B cell (primary cell): ENCODE measurements around the gene BNIP2. TPM values are rescaled to one million over a fixed set of nuclear protein-coding genes. Genes with fewer than 3 reads are reported as not detected.

Experiments used
- ATAC-seq: fragments of 200-7000 bp; cut with Tn5 transposase; one replicate; pipeline ENCODE4 v1.10.0; 2021; ENCODE audit warnings: low read depth, mild to moderate bottlenecking, moderate number of reproducible peaks, moderate library complexity
- CTCF ChIA-PET: fragments of 350-600 bp; sonication (Branson Sonifier 250); formaldehyde crosslinking; loops from one replicate; lab custom pipeline; 2021; ENCODE audit warnings: antibody characterized with exemption, inconsistent platforms; lab: Charles Lee
- POLR2A ChIA-PET: fragments of 350-600 bp; sonication (Branson Sonifier 250); formaldehyde crosslinking; loops from one replicate; lab custom pipeline; 2021; ENCODE audit warnings: antibody characterized with exemption; lab: Charles Lee
- DNase-seq: peaks from one replicate; pipeline ENCODE4 v3.0.0; 2013
- H2AFZ ChIP-seq: 2 replicates; pipeline ENCODE4 v1.6.1; 2012; ENCODE audit warnings: mild to moderate bottlenecking, low read depth, low read length; ENCODE audit not compliant: insufficient read depth, poor library complexity, severe bottlenecking
- H3K27ac ChIP-seq, 2 donors: 1 replicate in 1 of 2; 2 replicates in 1 of 2; pipeline ENCODE4 v1.5.1; 2012 to 2013; ENCODE audit warnings: low read length in 2 of 2, mild to moderate bottlenecking in 2 of 2, moderate library complexity in 1 of 2
- H3K27me3 ChIP-seq, 4 experiments: fragments of 200-600 bp in 1 of 4; sonication (generic) in 1 of 4; replicated peaks in 1 of 4; 1 replicate in 2 of 4; 2 replicates in 2 of 4; pipeline versions ENCODE4 v1.6.1 to v1.7.0; 2013 to 2016; ENCODE audit warnings: low read length in 3 of 4, mild to moderate bottlenecking in 2 of 4, mixed read lengths in 1 of 4, moderate library complexity in 1 of 4; ENCODE audit not compliant: insufficient read depth in 4 of 4, control insufficient read depth in 3 of 4; ENCODE audit errors: control extremely low read depth in 1 of 4
- H3K36me3 ChIP-seq, 2 experiments: replicated peaks in 1 of 2; 1 replicate in 1 of 2; 2 replicates in 1 of 2; pipeline versions ENCODE4 v1.6.1 to v1.7.1; 2013; ENCODE audit warnings: low read length in 1 of 2; ENCODE audit not compliant: insufficient read depth in 2 of 2, control insufficient read depth in 1 of 2; ENCODE audit errors: control extremely low read depth in 1 of 2, extremely low read depth in 1 of 2
- H3K4me1 ChIP-seq, 2 donors: fragments of 200-600 bp in 1 of 2; sonication (generic) in 1 of 2; 1 replicate in 1 of 2; 2 replicates in 1 of 2; pipeline versions ENCODE4 v1.5.1 to v1.6.1; 2013 to 2017; ENCODE audit warnings: low read length in 2 of 2; ENCODE audit not compliant: control insufficient read depth in 2 of 2, insufficient read depth in 2 of 2
- H3K4me2 ChIP-seq: replicated peaks from 2 replicates; pipeline ENCODE3; 2012; ENCODE audit warnings: mild to moderate bottlenecking, low read depth, low read length; ENCODE audit not compliant: poor library complexity, severe bottlenecking
- H3K4me3 ChIP-seq, 5 experiments: fragments of 200-600 bp in 1 of 5; sonication (generic) in 1 of 5; 1 replicate in 3 of 5; 2 replicates in 2 of 5; pipeline versions ENCODE4 v1.5.1 to v1.7.0; 2011 to 2016; ENCODE audit warnings: low read length in 4 of 5, mild to moderate bottlenecking in 4 of 5, low read depth in 2 of 5, control low read depth in 1 of 5, moderate library complexity in 1 of 5; ENCODE audit not compliant: insufficient read depth in 1 of 5; ENCODE audit errors: control extremely low read depth in 1 of 5, extremely low read depth in 1 of 5
- H3K79me2 ChIP-seq: fragments of 200-600 bp; sonication (generic); one replicate; pipeline ENCODE4 v1.6.0; 2016; ENCODE audit warnings: low read length; ENCODE audit not compliant: control insufficient read depth, insufficient read depth
- H3K9ac ChIP-seq: fragments of 200-600 bp; sonication (generic); 2 replicates; pipeline ENCODE4 v1.6.1; 2017; ENCODE audit warnings: mild to moderate bottlenecking, low read length, moderate library complexity
- H3K9me3 ChIP-seq, 3 donors: one replicate each; pipeline versions ENCODE4 v1.6.1 to v1.7.1; 2013; ENCODE audit warnings: low read length in 2 of 3; ENCODE audit not compliant: control insufficient read depth in 2 of 3, insufficient read depth in 1 of 3; ENCODE audit errors: control extremely low read depth in 1 of 3
- H4K20me1 ChIP-seq: 2 replicates; pipeline ENCODE4 v1.6.0; 2012; ENCODE audit warnings: mild to moderate bottlenecking, low read length; ENCODE audit not compliant: insufficient read depth, control insufficient read depth, poor library complexity, severe bottlenecking
- H3K27ac Mint-ChIP-seq: one replicate; pipeline ENCODE4 v1.8.0; 2021; ENCODE audit warnings: mixed read lengths
- H3K27me3 Mint-ChIP-seq: one replicate; pipeline ENCODE4 v1.8.0; 2021; ENCODE audit warnings: mixed read lengths
- H3K4me1 Mint-ChIP-seq: one replicate; pipeline ENCODE4 v1.8.0; 2021; ENCODE audit warnings: mixed read lengths
- H3K4me3 Mint-ChIP-seq: one replicate; pipeline ENCODE4 v1.8.0; 2021; ENCODE audit warnings: mixed read lengths
- H3K9me3 Mint-ChIP-seq: one replicate; pipeline ENCODE4 v1.8.0; 2022; ENCODE audit warnings: mixed read lengths; ENCODE audit not compliant: insufficient read depth
- CTCF ChIP-seq: fragments of 200-600 bp; IDR thresholded peaks from one replicate; pipeline ENCODE4 v1.8.0; 2022; ENCODE audit warnings: antibody characterized with exemption, mild to moderate bottlenecking
- EZH2 ChIP-seq: IDR thresholded peaks from 2 replicates; pipeline ENCODE4 v1.6.1; 2012; ENCODE audit warnings: borderline replicate concordance, low read depth, mild to moderate bottlenecking, moderate library complexity, low read length; ENCODE audit not compliant: insufficient read depth, poor library complexity, severe bottlenecking
- WGBS: methylation state at CpG from one replicate; pipeline ENCODE4 v1.1.5; 2013; ENCODE audit warnings: missing lambda C conversion rate; ENCODE audit not compliant: insufficient coverage; 5-methylcytosine and 5-hydroxymethylcytosine counted together
- intact Hi-C: fragments of 100-400 bp; cut with micrococcal nuclease; formaldehyde crosslinking; loops from one replicate; pipeline ENCODE4 v1.10.0; 2022
- polyA plus RNA-seq: library from polyadenylated mRNA; depleted of rRNA; stranded (reverse); fragments of >200 nt; gene quantifications from 2 replicates; pipeline ENCODE4 v1.2.3, GENCODE V29; 2012
- total RNA-seq, 2 donors: library from RNA; stranded (reverse); fragments of 120-200 nt in 1 of 2; gene quantifications; 1 replicate in 1 of 2; 2 replicates in 1 of 2; pipeline versions ENCODE4 v1.2.3 to v1.2.4, GENCODE V29; 2013 to 2022

BNIP2 gene
- total and polyA plus RNA-seq, 2 donors (not counting 1 experiment from before 2014, with no cell fraction given): 21.3 to 91.2 TPM

- Histone ChIP-seq H3K9me3 (no peaks in the 10 kb centered on the region), H3K79me2 (no peaks in the 10 kb centered on the region), H3K27ac (no peak overlapping the region), H4K20me1 (no peaks in the 10 kb centered on the region), H3K4me1 (no peaks in the 10 kb centered on the region), H3K4me2 (no peak overlapping the region), H3K27me3 (no peaks in the 10 kb centered on the region), H2AFZ (no peak overlapping the region), H3K36me3 (no peaks in the 10 kb centered on the region), H3K4me3 (no peak overlapping the region), H3K9ac (no peak overlapping the region)
- peaks cover under 1% of the 10 kb centered on the region for H3K4me1 Mint-ChIP-seq
- no peak for DNase-seq
- ChIA-PET POLR2A (no interaction called here), CTCF (interaction anchor here (1.0 to 1.2 kb wide), 2 partner anchors 484 to 824 kb away, joined by 4 to 5 read pairs; no protein-coding TSS in a partner anchor)
- no peaks in the 10 kb centered on the region for H3K9me3 Mint-ChIP-seq
- intact Hi-C loops: no loop called here
- H3K27me3 Mint-ChIP-seq: peaks cover 2% of the 10 kb centered on the region
- H3K4me3 Mint-ChIP-seq: no peak overlapping the region
- no peak overlapping the region for H3K27ac Mint-ChIP-seq
- 100% methylated on average over 3 of the region's 4 CpGs for WGBS
- ATAC-seq: no peak
- no peak for TF ChIP-seq EZH2
- no peak for TF ChIP-seq CTCF
Observed at GRCh38 chr15:59696332-59696731, 7.2 kb upstream of the BNIP2 start.

GRCh38 chr15:59694779-59695178 is 5.7 kb upstream of the BNIP2 start:
- TF ChIP-seq EZH2: no peak
- TF ChIP-seq CTCF: no peak
- ChIA-PET CTCF (no interaction called here), POLR2A (no interaction called here)
- no CpG with 5 or more reads among the region's 1 CpG for WGBS
- H3K36me3 ChIP-seq: no peaks in the 10 kb centered on the region
- H3K4me2 ChIP-seq: no peak overlapping the region
- no peak overlapping the region for H3K9ac ChIP-seq
- intact Hi-C loops: loop anchor here (5.0 kb wide), 1 partner anchor 1223 kb away; no protein-coding TSS in a partner anchor
- H3K4me1 ChIP-seq: peaks cover 5 to 12% of the 10 kb centered on the region in 2 donors
- Mint-ChIP-seq H3K27me3 (peaks cover under 1% of the 10 kb centered on the region), H3K9me3 (no peaks in the 10 kb centered on the region), H3K27ac (no peak overlapping the region), H3K4me3 (no peak overlapping the region), H3K4me1 (peaks cover 10% of the 10 kb centered on the region)
- DNase-seq (no peak), ATAC-seq (no peak)
- H3K4me3 ChIP-seq: no peak overlapping the region
- H3K9me3 ChIP-seq: no peaks in the 10 kb centered on the region
- no peaks in the 10 kb centered on the region for H4K20me1 ChIP-seq
- no peaks in the 10 kb centered on the region for H3K79me2 ChIP-seq
- no peak overlapping the region for H3K27ac ChIP-seq
- no peak overlapping the region for H2AFZ ChIP-seq
- no peaks in the 10 kb centered on the region for H3K27me3 ChIP-seq
